ENCODE measurements around the gene EPHA5. TPM values are rescaled to one million over a fixed set of nuclear protein-coding genes. Genes with fewer than 3 reads are reported as not detected.

Gene EPHA5
- total RNA-seq, 1 experiment from 2014 or later = not detected

DNA sequence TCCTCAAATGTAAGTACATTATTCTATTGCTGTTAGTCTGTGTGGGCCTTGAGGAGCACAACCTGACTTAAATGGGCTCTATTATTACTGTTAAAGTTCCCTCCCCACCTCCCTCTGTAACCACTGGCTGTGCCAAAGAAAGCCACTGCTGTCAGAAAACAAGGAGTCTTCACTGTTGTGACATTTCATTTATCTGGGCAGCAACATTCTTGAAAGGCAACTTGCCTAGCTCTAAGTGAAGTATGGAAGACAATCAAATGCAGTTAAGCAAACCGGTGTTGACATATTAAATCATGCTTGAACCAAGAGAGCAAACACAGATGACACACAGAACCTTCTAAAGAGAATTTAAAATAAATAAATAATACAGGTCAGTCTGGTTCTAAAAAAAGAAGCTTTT is 81.0 kb downstream of the EPHA5 start:
- H3K9me3 Mint-ChIP-seq = no peaks in the 10 kb centered on the region
- Histone ChIP-seq H3K4me1 (ENCODE audit: insufficient read depth, low read length) (peaks cover 2% of the 10 kb centered on the region; the same call in 1 of the 2 replicates), H3K27me3 (ENCODE audit: insufficient read depth, low read length) (no peaks in the 10 kb centered on the region), H2BK20ac (ENCODE audit: low read depth, low read length, poor library complexity, severe bottlenecking) (no peak overlapping the region), H3T11ph (ENCODE audit: low read length) (no peak overlapping the region), H2BK15ac (ENCODE audit: low read depth, low read length) (no peak overlapping the region), H3K9ac (ENCODE audit: extremely low read depth, insufficient read length, low read length) (no peak overlapping the region), H3K79me2 (ENCODE audit: insufficient read depth, low read length) (no peaks in the 10 kb centered on the region), H4K20me1 (ENCODE audit: control insufficient read depth, insufficient read depth, insufficient read length) (no peaks in the 10 kb centered on the region), H3K18ac (ENCODE audit: insufficient read length, low read depth, low read length) (no peak overlapping the region), H3K56ac (ENCODE audit: insufficient read length, low read depth, low read length) (no peak overlapping the region), H3K79me1 (ENCODE audit: insufficient read depth, low read depth, low read length, poor library complexity, severe bottlenecking) (no peaks in the 10 kb centered on the region), H3K23ac (ENCODE audit: insufficient read length, low read depth, low read length) (no peak overlapping the region), H3K27ac (ENCODE audit: insufficient read length, low read depth, low read length) (no peak overlapping the region), H2AFZ (ENCODE audit: low read length) (no peak overlapping the region), H4K5ac (ENCODE audit: insufficient read length, low read depth, low read length) (no peak overlapping the region), H3K4me2 (ENCODE audit: insufficient read depth, insufficient read length, low read length) (no peak overlapping the region), H4K8ac (replicated peaks; ENCODE audit: insufficient read length, low read depth, low read length) (no peak overlapping the region), H2BK5ac (ENCODE audit: insufficient read length, low read length) (no peak overlapping the region), H2BK120ac (ENCODE audit: low read depth, low read length, poor library complexity, severe bottlenecking) (no peak overlapping the region), H2BK12ac (ENCODE audit: insufficient read length, low read depth, low read length) (no peak overlapping the region), H4K91ac (ENCODE audit: insufficient read length, low read depth, low read length) (no peak overlapping the region), H3K9me3 (ENCODE audit: control insufficient read depth, low read depth, low read length) (no peaks in the 10 kb centered on the region), H2AK5ac (ENCODE audit: insufficient read length, low read length) (no peak overlapping the region), H3K14ac (ENCODE audit: insufficient read depth, low read length) (no peak overlapping the region), H3K4ac (ENCODE audit: low read depth, low read length) (no peak overlapping the region), H3K23me2 (ENCODE audit: insufficient read length, low read depth, low read length, poor library complexity, severe bottlenecking) (no peaks in the 10 kb centered on the region)
- DNase-seq = no peak
- peaks cover 42 to 47% of the 10 kb centered on the region in 2 experiments for H3K4me1 Mint-ChIP-seq
- no CpG with 5 or more reads among the region's 1 CpG for WGBS (ENCODE audit: extremely low coverage, insufficient read length, low lambda C conversion rate)
- H3K4me3 Mint-ChIP-seq = no peak overlapping the region; a peak in 1 of 5 replicates
- no peaks in the 10 kb centered on the region for H3K36me3 Mint-ChIP-seq (ENCODE audit: insufficient read depth in 1 of 3, low read depth in 3 of 3)
- TF ChIP-seq, protein P1, sequence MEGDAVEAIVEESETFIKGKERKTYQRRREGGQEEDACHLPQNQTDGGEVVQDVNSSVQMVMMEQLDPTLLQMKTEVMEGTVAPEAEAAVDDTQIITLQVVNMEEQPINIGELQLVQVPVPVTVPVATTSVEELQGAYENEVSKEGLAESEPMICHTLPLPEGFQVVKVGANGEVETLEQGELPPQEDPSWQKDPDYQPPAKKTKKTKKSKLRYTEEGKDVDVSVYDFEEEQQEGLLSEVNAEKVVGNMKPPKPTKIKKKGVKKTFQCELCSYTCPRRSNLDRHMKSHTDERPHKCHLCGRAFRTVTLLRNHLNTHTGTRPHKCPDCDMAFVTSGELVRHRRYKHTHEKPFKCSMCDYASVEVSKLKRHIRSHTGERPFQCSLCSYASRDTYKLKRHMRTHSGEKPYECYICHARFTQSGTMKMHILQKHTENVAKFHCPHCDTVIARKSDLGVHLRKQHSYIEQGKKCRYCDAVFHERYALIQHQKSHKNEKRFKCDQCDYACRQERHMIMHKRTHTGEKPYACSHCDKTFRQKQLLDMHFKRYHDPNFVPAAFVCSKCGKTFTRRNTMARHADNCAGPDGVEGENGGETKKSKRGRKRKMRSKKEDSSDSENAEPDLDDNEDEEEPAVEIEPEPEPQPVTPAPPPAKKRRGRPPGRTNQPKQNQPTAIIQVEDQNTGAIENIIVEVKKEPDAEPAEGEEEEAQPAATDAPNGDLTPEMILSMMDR (conservative IDR thresholded peaks at IDR 0.05) = no peak
- peak overlapping the region; percentile 25 to 94 (median 81); a peak in 4 of 7 replicates for H3K27ac Mint-ChIP-seq
- H3K27me3 Mint-ChIP-seq (ENCODE audit: low read depth) = no peaks in the 10 kb centered on the region
